Endodermal cell (in vitro differentiated cells): ENCODE results near the gene CDKN3. TPM values are rescaled to one million over a fixed set of nuclear protein-coding genes. Genes with fewer than 3 reads are reported as not detected.

Experiments used
- DNase-seq: peaks from one replicate; pipeline ENCODE4 v3.0.0-alpha.2; 2017
- H3K27ac ChIP-seq: 2 replicates; pipeline ENCODE4 v1.5.1; 2013; ENCODE audit warnings: mild to moderate bottlenecking, low read depth, low read length, moderate library complexity
- H3K27me3 ChIP-seq: 2 replicates; pipeline ENCODE4 v1.6.1; 2013; ENCODE audit warnings: mild to moderate bottlenecking, low read length, moderate library complexity; ENCODE audit not compliant: insufficient read depth, control insufficient read depth, poor library complexity, severe bottlenecking
- H3K36me3 ChIP-seq: 2 replicates; pipeline ENCODE4 v1.7.0; 2013; ENCODE audit warnings: mild to moderate bottlenecking, low read length, moderate library complexity; ENCODE audit not compliant: control insufficient read depth, insufficient read depth
- H3K4me1 ChIP-seq: one replicate; pipeline ENCODE4 v1.7.0; 2013; ENCODE audit warnings: low read length; ENCODE audit not compliant: control insufficient read depth, insufficient read depth
- H3K4me3 ChIP-seq: 2 replicates; pipeline ENCODE4 v1.5.1; 2013; ENCODE audit warnings: mild to moderate bottlenecking, low read length, moderate library complexity
- H3K9ac ChIP-seq: 2 replicates; pipeline ENCODE4 v1.6.1; 2013; ENCODE audit warnings: mild to moderate bottlenecking, low read length, moderate library complexity; ENCODE audit not compliant: poor library complexity, severe bottlenecking; ENCODE audit errors: extremely low read depth
- H3K9me3 ChIP-seq: 2 replicates; pipeline ENCODE4 v1.6.1; 2013; ENCODE audit warnings: mild to moderate bottlenecking, low read length, moderate library complexity; ENCODE audit not compliant: control insufficient read depth
- H3K27ac Mint-ChIP-seq: 2 replicates; pipeline ENCODE4 v1.8.0; 2020; ENCODE audit warnings: mixed read lengths
- H3K27me3 Mint-ChIP-seq: 2 replicates; pipeline ENCODE4 v1.8.0; 2021; ENCODE audit warnings: mild to moderate bottlenecking, mixed read lengths; ENCODE audit not compliant: insufficient read depth
- H3K36me3 Mint-ChIP-seq: 2 replicates; pipeline ENCODE4 v1.8.0; 2020; ENCODE audit warnings: low read depth, mixed read lengths
- H3K4me1 Mint-ChIP-seq: 2 replicates; pipeline ENCODE4 v1.8.0; 2020; ENCODE audit warnings: mixed read lengths
- H3K4me3 Mint-ChIP-seq: 2 replicates; pipeline ENCODE4 v1.8.0; 2020; ENCODE audit warnings: mild to moderate bottlenecking, moderate library complexity, mixed read lengths
- H3K9me3 Mint-ChIP-seq: 2 replicates; pipeline ENCODE4 v1.8.0; 2020; ENCODE audit warnings: mild to moderate bottlenecking, mixed read lengths
- WGBS, 2 experiments: methylation state at CpG; one replicate each; pipeline versions ENCODE4 v1.1.5 to v1.1.7; 2013; ENCODE audit warnings: missing lambda C conversion rate in 2 of 2, mixed read lengths in 1 of 2; ENCODE audit not compliant: insufficient coverage in 1 of 2, insufficient read length in 1 of 2; 5-methylcytosine and 5-hydroxymethylcytosine counted together
- total RNA-seq, 2 donors: library from RNA; stranded (reverse); fragmentation: NEBNext Ultra II Directional in 1 of 2; extraction: Animal tissue kit (Norgen Biotek cat#: 25700) in 1 of 2; gene quantifications; 2 replicates in 1 of 2; 3 replicates in 1 of 2; pipeline ENCODE4 v1.2.1, GENCODE V29; 2021
- TF ChIP-seq, protein P1 (sequence below): fragments of 200-600 bp; sonication (generic); conservative IDR thresholded peaks from 2 replicates; pipeline ENCODE4 v1.5.0; 2021; ENCODE audit warnings: antibody characterized with exemption, mild to moderate bottlenecking

The CDKN3 gene
- total RNA-seq, 2 donors from 2014 or later = 31.5 to 39.8 TPM

DNA sequence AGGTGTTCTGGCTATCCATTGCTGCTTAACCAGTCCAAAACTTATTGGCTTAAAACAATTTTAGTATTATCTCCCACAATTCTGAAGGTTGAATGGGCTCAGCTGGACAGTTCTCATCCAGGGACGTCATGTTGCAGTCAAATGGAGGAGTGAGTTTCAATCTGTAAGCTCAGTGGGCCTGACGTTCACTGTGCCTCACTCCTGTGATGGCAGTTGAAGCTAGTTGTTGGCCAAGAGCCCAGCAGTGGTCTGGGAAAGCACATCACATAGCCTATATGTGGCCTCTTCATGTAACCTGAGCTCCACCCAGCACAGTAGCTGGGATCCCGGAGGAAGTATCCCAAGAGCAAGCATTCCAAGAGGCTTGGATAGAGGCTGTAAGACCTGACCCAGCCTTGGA is 40.6 kb upstream of the CDKN3 start:
- TF ChIP-seq, protein P1, sequence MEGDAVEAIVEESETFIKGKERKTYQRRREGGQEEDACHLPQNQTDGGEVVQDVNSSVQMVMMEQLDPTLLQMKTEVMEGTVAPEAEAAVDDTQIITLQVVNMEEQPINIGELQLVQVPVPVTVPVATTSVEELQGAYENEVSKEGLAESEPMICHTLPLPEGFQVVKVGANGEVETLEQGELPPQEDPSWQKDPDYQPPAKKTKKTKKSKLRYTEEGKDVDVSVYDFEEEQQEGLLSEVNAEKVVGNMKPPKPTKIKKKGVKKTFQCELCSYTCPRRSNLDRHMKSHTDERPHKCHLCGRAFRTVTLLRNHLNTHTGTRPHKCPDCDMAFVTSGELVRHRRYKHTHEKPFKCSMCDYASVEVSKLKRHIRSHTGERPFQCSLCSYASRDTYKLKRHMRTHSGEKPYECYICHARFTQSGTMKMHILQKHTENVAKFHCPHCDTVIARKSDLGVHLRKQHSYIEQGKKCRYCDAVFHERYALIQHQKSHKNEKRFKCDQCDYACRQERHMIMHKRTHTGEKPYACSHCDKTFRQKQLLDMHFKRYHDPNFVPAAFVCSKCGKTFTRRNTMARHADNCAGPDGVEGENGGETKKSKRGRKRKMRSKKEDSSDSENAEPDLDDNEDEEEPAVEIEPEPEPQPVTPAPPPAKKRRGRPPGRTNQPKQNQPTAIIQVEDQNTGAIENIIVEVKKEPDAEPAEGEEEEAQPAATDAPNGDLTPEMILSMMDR = no peak
- peaks cover 13% of the 10 kb centered on the region for H3K9me3 Mint-ChIP-seq
- Histone ChIP-seq H3K9me3 (peaks cover 21% of the 10 kb centered on the region), H3K36me3 (no peaks in the 10 kb centered on the region), H3K4me1 (no peaks in the 10 kb centered on the region), H3K27me3 (no peaks in the 10 kb centered on the region), H3K27ac (no peak overlapping the region), H3K9ac (no peak overlapping the region), H3K4me3 (no peak overlapping the region)
- peaks cover 11% of the 10 kb centered on the region for H3K4me1 Mint-ChIP-seq
- no peak for DNase-seq
- WGBS, 2 experiments = 82 to 91% methylated on average over 2 to 3 of the region's 3 CpGs
- H3K36me3 Mint-ChIP-seq = peaks cover 1% of the 10 kb centered on the region
- peaks cover 2% of the 10 kb centered on the region for H3K27me3 Mint-ChIP-seq
- no peak overlapping the region for H3K27ac Mint-ChIP-seq
- no peak overlapping the region for H3K4me3 Mint-ChIP-seq

DNA sequence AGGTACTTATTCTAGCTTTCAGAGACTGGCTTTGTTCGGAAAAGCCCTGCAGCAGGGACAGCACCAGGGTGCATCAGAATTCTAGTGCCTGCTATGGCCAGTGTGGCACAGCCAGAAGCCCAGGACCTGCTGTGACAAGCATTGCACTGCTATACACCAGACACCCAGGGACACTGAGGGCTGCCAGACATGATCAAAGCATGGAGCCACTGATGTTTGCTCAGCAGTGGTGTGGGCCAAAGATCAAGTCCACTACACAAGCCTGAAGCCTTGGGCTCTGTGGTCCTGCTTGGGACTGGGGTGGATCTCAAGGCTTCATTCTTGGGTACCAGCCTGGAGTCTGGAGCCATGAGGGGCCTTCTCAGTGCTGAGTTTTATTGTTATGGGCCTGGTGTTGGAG is 36.1 kb upstream of the CDKN3 start:
- Mint-ChIP-seq H3K27ac (no peak overlapping the region), H3K4me1 (peaks cover 27% of the 10 kb centered on the region), H3K4me3 (no peak overlapping the region), H3K27me3 (no peaks in the 10 kb centered on the region), H3K36me3 (no peaks in the 10 kb centered on the region), H3K9me3 (no peaks in the 10 kb centered on the region)
- no peak for DNase-seq
- TF ChIP-seq, protein P1 = no peak
- peaks cover 3% of the 10 kb centered on the region for H3K4me1 ChIP-seq
- no peaks in the 10 kb centered on the region for H3K36me3 ChIP-seq
- no peaks in the 10 kb centered on the region for H3K27me3 ChIP-seq
- no peak overlapping the region for H3K9ac ChIP-seq
- WGBS, 2 experiments = 83 to 92% methylated on average over 1 of the region's 1 CpG
- H3K4me3 ChIP-seq = no peak overlapping the region
- H3K9me3 ChIP-seq = no peaks in the 10 kb centered on the region
- H3K27ac ChIP-seq = no peak overlapping the region

DNA sequence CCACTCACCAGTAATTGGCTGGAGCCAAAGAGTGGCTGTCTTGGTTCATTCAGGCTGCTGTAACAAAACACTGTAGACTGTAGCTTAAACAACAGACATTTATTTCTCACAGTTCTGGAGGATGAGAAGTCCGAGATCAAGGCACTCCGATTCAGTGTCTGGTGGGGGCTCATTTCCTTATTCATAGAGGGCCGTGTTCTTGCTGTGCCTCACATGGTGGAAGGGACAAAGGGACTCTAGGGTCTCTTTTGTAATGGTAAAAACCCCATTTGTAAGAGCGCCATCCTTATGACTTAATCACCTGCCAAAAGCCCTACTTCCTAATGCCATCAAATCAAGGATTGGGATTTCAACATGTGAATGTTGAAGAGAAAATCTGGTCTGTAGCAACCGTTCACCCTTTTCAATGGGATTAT is 34.7 kb upstream of the CDKN3 start:
- H3K4me3 ChIP-seq = no peak overlapping the region
- H3K4me3 Mint-ChIP-seq = no peak overlapping the region
- WGBS, 2 experiments = 75 to 80% methylated on average over 1 to 5 of the region's 5 CpGs
- H3K27me3 Mint-ChIP-seq = no peaks in the 10 kb centered on the region
- no peaks in the 10 kb centered on the region for H3K36me3 ChIP-seq
- H3K27me3 ChIP-seq = no peaks in the 10 kb centered on the region
- peak overlapping the region; percentile 33 for H3K27ac ChIP-seq
- DNase-seq = peak; percentile 89
- H3K4me1 ChIP-seq = peaks cover 4% of the 10 kb centered on the region
- H3K36me3 Mint-ChIP-seq = no peaks in the 10 kb centered on the region
- H3K4me1 Mint-ChIP-seq = peaks cover 34% of the 10 kb centered on the region
- H3K9me3 ChIP-seq = no peaks in the 10 kb centered on the region
- TF ChIP-seq, protein P1 = no peak
- H3K9ac ChIP-seq = no peak overlapping the region
- no peaks in the 10 kb centered on the region for H3K9me3 Mint-ChIP-seq
- H3K27ac Mint-ChIP-seq = peak overlapping the region; percentile 59
